ENCODE results near the gene NID1.

- TF ChIP-seq POLR2A (IDR thresholded peaks at IDR 0.05) (no peak), CTCF (IDR thresholded peaks at IDR 0.05) (no peak), POLR2AphosphoS5 (IDR thresholded peaks at IDR 0.05) (no peak), EP300 (IDR thresholded peaks at IDR 0.05) (no peak)
Measured at GRCh38 chr1:236027104-236027503, 37.8 kb downstream of the NID1 start.
